Endothelial cell of umbilical vein (primary cell): ENCODE results near the gene MYD88.

ENCODE experiments used
- CTCF ChIP-seq, 2 donors: IDR thresholded peaks; 1 replicate in 1 of 2; 2 replicates in 1 of 2; pipeline ENCODE4 v1.5.1; 2011; ENCODE audit warnings: low read length in 2 of 2, mild to moderate bottlenecking in 2 of 2, moderate library complexity in 2 of 2, control low read depth in 1 of 2, inconsistent platforms in 1 of 2, low read depth in 1 of 2; ENCODE audit not compliant: insufficient read depth in 1 of 2; ENCODE audit errors: extremely low read depth in 1 of 2
- JUN ChIP-seq: IDR thresholded peaks from 2 replicates; pipeline ENCODE4 v1.6.1; 2011; ENCODE audit warnings: borderline replicate concordance, low read depth; ENCODE audit not compliant: insufficient read length, insufficient read depth
- POLR2A ChIP-seq: IDR thresholded peaks from 2 replicates; pipeline ENCODE4 v1.6.1; 2012; ENCODE audit warnings: low read depth, mild to moderate bottlenecking, control low read depth, low read length
- POLR2AphosphoS5 ChIP-seq: IDR thresholded peaks from 2 replicates; pipeline ENCODE4 v1.6.1; 2012; ENCODE audit warnings: low read depth, mild to moderate bottlenecking, control low read depth, low read length, moderate library complexity; ENCODE audit not compliant: insufficient read depth

GRCh38 chr3:38164643-38164951 is 26.1 kb downstream of the MYD88 start:
- TF ChIP-seq CTCF (IDR thresholded peaks at IDR 0.05; ENCODE audit: extremely low read depth in 1 of 2, insufficient read depth in 1 of 2, low read depth in 1 of 2, low read length in 2 of 2) = no peak
- TF ChIP-seq POLR2A = no peak
- TF ChIP-seq JUN = no peak
- no peak for TF ChIP-seq POLR2AphosphoS5
